ENCODE measurements around the gene P2RX5.
A peak's percentile ranks its signal among the peaks of the same experiment; 100 is the strongest.

P2RX5 gene

DNA sequence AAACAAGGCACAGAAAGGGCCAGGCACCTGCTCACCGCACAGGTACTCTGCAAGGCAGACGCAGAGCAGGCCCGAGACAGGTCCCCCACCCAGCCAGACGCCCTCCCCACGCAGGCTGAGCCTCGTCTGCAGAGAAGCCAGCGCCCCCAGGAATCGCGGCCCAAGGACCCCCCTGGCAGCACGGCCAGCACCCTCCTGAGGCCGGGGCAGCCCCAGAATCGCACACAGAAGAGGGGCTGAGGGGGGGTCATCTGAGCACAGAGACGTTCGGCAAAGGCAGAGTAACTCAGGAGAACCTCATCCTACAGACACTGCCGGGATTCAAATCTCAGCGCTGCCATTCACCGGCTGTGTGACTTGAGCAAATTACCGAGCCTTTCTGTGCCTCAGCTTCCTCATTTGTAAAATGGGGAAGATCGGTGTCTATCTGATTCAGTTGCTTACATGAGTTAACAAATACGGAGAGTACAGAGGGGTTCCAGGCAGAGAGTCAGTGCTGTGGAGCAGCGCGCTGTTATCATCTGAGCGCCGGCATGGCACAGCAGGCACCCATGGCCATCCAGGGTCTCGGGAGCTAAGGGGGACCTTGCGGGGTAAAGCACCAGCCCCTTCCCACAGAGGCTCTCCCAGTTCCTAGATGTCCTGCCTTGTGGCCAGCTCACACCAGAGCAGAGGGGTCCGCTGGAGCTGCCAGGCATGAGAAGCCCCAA is 17.0 kb downstream of the P2RX5 start:
- DNase-seq: no peak

DNA sequence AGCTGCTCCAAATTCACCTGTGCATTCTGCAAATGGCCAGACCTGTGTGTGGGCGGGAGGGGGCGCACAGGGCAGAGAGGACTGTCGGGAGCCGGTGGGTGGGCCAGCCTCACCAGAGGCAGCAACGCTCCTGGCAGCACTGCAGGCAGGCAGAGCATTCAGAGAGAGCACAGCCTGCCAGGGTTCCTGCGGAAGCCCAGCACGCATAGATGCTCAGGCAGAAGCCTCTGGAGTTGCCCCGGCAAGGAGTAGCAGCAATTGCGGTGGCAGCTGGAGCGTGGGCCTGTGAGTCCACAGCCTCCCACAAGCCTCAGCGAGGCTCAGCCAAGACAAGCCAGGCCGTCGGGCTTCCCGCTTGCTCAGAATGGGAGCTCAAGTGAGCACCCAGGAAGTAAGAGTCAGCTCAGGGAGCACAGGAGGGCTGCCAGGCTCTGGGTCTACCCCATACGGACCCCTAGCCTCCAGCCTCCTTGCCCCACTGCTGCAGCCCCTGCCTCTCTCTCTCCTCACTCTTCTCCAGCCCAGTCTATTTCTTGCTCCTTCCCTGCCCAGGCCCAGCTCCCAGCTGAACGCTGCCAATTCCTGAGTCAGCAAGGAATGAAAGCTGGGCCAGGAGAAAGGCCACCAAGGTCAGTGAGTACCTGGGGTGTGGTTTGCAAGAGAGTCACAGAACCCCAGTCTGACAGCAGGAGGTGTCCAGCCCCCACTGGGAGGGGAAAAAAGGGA is 17.7 kb downstream of the P2RX5 start:
- DNase-seq: no peak

DNA sequence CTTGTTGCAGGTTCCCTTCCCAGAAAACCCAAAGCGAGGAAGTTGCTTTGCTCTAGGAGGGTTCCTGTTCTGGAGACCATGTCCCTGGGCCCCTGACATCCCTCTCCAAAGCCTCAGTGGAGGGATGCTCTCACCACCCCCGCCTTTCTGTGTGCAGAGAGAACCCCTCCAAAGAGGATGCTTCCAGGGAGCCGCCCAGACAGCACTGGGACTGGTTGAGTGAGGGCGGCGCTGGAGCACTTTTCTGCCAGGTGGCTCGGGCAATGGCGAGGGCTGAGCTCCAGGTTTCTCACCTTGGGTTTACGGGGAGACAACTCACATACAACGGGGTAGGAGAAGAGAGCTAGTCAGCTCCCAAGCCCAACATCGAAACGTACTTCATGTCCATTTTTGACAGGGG is 20.1 kb downstream of the P2RX5 start:
- no peak for DNase-seq

DNA sequence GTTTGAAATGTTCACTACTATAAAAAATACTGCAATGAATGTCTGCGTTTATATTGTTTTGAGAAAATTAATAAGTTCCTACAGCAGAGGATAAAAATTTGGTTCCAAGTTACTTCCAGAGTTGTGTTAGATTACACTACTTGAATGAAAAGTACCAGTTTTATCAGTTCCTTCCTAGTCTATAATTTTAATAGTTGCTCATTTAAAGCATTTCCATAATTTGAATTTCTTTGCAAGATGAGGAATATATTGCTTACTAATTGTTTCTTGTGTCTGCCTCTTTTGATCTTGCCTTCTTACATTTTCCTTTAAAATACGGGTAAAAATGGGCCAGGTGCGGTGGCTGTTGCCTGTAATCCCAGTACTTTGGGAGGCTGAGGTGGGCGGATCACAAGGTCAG is 23.4 kb downstream of the P2RX5 start:
- no peak for DNase-seq

DNA sequence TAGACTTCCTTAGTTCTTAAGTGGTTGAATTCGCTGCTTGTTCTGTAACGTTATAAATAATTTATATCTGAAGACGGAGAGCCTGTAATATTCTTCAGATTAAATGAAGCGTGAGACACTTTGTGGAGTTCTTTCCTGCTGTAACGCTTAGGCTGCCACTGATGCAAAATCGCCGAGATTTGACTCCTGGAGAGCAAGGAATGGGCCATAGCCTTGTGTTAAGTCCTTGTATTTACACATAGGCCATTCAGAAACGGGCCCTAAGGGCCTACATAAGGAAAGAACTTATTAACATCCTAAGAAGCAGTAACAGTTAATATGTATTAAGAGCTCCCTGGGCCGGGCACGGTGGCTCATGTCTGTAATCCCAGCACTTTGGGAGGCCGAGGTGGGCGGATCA is 26.4 kb downstream of the P2RX5 start:
- DNase-seq: no peak

DNA sequence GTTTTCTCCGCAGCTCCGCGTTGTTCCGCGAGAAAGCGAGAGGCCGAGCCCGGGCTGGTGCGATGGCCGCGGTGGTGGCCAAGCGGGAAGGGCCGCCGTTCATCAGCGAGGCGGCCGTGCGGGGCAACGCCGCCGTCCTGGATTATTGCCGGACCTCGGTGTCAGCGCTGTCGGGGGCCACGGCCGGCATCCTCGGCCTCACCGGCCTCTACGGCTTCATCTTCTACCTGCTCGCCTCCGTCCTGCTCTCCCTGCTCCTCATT is 26.9 kb downstream of the P2RX5 start:
- DNase-seq: no peak

DNA sequence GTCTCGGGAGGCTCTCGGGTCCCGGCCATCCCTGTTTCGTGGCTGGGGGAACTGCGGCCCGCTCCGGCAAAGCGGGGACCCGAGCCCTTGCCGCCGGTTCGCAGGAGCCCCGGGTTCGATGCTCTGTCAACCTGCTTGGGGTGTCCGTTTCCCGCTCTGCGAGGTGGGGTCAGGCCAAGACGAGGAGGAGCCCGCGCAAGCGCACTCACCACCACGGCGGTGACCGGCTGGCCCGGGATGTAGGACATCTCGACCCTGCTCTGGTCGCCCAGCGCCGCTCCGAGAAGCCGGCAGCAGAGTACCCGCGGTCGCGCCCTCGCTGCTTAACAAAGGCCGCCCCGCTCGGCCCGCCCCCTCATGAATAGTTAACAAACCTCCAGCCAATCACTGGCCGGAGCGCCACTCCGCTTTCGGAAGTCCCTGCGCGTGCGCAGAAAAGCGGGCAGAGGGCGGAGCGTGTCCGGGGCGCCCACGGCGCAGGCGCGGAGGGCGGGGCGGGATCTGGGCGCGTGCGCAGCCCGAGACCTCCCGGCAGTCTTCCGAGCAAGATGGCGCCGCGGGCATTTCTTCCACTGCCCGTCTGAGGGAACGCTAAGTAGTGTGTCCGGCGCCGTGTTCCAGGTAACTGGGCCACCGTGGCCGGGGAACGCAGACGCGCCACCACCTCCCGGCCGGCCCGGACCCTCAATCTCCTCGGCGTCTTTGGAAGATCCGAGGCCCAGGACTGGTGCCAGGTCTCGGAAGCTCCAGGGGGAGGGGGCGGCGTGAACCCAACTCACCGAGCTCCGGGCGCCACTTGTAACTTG is 27.5 kb downstream of the P2RX5 start, which contains the start of the genes EMC6 and TAX1BP3:
Gene EMC6, plus strand, starts transcription at position 534 of the 806 bp plus-strand sequence. CDS start 335 bp downstream, outside the sequence.
Gene TAX1BP3, minus strand, starts transcription at position 300 of the 806 bp plus-strand sequence. Its CDS starts 52 bp downstream, at position 248.
- DNase-seq: peak; percentile 99

DNA sequence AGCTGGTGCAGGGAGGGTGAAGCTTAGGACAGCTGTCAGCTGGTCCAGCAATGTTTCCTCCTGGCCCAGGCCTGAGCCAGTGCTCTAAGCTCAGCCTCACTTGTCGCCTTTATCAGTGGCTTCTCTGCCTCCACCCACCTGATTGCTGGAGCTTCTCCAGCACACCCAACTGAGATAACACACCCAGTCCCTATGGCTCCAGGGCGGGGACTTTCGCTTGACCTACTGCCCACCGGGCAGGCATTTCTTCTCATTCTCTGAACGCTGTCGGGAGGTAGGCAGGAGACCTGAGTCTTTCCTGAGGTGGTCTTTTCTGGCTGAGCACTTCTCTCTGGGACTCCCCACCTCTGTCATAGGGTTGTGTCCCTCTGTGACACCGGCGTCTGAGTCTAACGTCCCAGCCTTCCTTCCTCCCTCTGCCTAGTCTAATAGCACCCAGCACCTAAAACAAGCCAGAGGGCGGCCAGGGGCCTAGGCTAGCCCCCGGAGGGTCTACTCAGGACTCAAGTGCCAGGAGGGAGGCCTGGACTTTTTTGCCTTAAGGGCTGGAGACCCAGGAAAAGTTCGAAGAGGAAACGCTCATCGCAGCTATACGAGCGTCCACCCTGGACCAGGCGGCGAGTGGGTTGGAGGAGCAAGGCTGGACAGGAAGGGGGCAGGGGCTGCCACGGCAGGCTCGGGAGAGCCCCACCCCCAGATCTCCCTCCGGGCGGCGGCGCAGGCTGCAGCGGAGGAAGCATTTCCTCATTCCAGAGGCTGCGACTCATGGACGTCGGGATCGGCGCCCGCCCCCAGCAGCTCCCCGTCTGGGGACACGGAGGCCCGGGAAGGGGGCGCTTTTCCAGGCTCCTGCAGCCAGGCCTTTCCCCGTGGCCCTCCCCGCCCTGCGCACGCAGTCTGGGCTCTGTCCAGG is 28.3 kb downstream of the P2RX5 start:
- DNase-seq: no peak

DNA sequence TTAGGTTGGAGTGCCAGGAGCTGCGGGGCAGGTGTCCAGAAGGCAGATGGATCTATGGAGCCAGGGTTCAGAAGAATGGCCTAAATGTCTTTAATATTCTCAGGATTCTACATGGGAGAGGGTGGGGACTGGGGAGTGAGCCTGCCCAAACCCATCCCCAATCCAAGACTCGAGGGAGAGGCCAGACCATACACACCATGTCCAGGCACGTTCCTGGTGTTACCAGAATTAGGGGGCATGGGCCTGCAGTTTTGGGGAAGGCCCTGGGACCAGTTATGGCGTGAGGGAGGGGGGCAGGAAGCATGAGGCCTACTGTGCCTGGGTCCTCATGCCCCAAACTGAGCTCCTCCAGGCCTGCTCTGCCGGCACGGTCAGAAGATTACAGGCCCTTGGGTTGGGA is 29.4 kb downstream of the P2RX5 start:
- DNase-seq: no peak

DNA sequence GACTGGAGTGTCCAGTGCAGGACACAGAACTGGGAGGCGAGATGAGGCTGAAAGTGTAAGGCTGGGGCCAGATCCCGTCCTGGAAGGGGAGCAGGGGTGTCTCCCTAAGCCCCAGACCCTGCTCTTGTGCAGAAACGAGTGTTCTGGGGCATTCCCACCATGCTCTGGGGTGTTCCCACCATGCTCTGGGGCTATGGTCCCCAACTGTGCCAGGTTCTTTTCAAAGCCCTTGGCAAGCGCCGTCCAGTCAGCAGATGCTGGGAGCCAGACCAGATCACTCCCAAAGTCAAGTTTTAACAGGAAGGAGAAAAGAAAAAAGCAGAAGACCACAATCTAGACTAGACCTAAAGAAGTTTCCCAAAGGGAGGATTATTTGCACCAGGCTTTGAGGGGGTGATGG is 30.1 kb downstream of the P2RX5 start:
- DNase-seq: no peak

- DNase-seq: no peak
Measured at GRCh38 chr17:3663102-3664011, 32.6 kb downstream of the P2RX5 start.

DNA sequence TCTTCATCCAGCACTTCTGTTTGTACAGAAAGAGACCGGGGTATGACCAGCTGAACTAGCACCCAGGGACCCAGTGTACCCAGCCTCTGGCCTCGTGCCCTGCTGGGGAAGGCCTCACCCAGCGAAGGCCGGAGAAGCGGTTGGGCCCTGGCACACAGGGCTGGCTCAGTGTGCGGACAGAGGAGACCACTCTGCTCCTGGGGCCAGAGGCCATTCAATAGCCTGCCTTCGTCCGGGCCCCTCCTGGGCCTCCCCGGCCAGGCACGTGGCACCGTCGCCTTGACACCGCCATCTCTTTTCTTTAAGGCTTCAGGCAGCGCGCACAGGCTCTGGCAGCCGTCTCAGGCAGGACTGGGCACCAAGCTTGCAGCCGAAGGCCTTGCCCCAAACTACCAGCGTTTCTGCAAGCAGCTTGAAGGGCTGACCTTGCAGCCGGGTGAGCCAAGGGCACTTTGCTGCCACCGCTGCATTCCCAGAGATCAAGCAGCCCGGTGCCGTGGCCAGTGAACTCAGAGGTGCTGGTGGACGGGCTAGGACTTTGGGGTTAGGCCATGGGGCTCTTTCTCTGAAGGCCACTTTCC is 35.6 kb downstream of the P2RX5 start:
- DNase-seq: no peak

GRCh38 chr17:3659541-3660111 is 36.3 kb downstream of the P2RX5 start:
- DNase-seq: no peak

DNA sequence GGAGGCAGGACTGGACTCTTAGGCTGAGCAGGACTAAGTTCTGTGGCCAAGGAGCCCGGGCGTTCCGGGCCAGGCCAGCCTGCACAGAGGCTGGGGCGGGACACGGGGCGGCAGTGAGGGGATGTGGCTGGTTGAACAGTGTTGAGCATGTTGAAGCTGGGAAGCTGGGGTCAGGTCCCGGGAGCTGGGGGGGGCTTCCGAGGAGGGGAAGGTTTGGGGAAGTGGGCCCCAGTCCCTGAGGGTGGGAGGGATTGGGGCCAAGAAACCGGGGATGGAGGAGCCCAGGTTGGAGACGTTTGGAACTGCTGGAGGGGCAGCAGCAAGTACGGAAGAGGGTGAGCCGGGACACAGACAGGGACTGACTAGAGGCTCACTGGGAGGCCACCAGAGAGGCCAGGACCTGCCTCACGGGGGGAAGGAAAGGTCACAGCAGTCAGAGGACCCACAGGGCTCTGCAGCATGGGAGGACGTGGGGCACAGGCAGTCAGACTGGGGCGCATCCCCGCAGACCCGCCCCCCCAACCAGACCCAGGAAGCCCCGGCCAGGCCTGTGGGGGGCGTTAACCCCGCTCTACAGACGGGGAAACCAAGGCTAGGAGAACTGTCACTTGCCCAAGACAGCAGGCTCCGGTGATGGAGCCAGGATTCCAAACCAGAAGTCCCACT is 37.0 kb downstream of the P2RX5 start:
- no peak for DNase-seq

GRCh38 chr17:3657874-3658783 is 37.8 kb downstream of the P2RX5 start:
- no peak for DNase-seq

DNA sequence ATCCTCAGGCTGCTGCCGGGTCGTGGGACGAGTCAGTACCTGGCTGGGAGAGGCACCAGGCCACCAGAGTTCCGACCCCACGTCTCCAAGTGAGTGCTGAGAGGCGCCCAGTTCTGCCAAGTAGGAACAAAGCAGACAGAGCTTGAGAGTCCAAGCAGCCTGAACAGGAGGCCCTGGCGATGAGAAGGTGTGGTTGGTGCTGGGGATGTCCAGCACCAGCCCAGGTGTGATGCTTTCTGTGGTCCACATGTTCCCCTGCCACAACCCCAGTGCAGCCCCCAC is 38.4 kb downstream of the P2RX5 start:
- no peak for DNase-seq

DNA sequence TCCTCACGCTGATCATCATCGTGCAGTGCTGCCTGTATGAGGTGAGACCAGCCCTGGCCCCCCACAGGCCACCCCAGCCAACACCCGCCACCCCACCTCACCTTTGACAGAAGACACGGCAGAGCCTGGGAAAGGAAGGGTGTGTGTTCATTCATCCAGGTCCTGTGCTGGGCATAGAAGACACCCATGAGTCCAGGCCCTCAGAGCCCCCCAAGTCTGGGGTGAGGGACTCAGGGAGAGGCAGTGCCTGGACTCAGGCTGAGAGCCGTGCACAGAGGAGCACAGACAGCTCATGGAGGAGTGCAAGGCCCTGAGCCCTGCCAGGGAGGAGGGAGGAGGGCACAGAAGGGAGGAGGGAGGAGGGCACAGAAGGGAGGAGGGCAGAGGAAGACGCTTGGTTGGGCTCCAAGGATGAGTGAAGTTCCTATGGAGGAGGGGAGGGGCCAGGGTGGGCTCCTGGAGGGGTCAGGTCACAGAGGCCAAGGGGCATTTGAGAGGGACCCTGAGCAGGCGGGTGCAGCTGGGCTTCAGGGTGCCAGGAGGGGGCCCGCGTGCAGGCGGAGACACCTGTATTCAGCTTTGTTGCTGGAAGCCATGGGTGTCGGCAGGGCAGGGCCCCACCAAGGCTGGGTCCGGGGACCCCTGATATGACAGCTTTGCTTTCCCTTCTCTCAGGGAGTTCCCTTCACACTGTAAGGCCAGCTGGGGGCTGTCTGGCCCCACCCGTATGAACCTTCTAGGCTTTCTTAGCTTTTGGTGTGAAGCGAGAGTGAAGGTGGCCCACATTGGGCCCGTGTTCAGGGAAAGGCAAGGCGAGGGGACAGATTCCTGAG is 39.0 kb downstream of the P2RX5 start:
- DNase-seq: no peak

DNA sequence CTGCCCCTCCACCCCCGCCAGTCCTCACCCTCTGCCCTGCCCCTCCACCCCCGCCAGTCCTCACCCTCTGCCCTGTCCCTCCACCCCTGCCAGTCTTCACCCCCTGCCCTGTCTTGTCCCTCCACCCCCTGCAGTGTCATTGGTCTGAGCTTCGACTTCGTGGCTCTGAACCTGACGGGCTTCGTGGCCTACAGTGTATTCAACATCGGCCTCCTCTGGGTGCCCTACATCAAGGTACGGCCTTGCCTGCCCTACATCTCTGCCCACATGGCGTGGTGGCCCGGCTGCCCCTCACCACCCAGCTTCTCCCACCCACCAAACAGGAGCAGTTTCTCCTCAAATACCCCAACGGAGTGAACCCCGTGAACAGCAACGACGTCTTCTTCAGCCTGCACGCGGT is 39.6 kb downstream of the P2RX5 start:
- no peak for DNase-seq

DNA sequence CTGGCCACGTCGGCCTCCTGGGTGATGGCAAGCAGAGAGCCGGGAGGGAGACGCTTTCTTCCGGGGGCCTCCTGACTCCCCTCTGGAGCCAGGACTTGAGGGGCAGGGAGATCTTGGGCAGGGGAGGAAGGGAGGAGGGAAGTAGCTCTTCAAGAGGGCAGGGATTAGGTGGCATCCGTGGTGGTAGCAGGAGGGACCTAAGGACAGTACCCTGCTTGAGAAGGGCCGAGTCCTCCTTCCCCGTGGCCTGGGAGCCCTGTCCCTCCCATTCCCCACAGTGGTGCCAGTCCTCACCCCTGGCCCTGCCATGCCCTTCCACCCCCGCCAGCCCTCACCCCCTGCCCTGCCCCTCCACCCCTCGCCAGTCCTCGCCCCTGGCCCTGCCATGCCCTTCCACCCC is 40.2 kb downstream of the P2RX5 start:
- DNase-seq: no peak

Data from activated CD4-positive, alpha-beta T cell treated with anti-CD3 and anti-CD28 coated beads, Interleukin-2, amount 50 U/mL, for 1 hour (primary cell).